ENCODE data around the gene EIF3L. TPM values are rescaled to one million over a fixed set of nuclear protein-coding genes. Genes with fewer than 3 reads are reported as not detected.

EIF3L gene
- total RNA-seq, 3 donors from 2014 or later (not counting 1 experiment from before 2014, with no cell fraction given) = 276 to 295 (median 291) TPM

DNA sequence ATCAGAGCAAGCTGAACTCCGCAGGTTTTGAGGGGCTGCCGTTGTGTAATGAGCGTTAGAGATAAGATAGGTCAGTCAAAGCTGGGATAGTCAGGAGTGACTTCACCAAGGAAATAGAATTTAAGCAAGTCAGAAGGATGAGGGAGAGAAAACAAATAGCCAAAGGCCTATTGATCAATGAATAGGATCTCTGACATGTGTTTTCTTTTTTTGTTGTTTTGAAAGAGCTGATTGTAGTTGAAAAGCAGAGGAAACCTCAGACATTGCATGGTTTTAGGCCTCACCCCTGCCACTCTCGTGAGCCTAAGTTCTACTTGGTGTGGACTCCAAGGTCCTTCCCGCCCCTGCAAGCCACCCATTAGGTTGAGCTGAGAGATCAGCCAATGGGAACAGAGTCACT, 3.2 kb downstream of the EIF3L start:
- DNase-seq (no peak), ATAC-seq (no peak)
- Mint-ChIP-seq H3K9me3 (no peaks in the 10 kb centered on the region), H3K27me3 (ENCODE audit: low read depth in 2 of 2) (no peaks in the 10 kb centered on the region), H3K36me3 (peaks cover 19% of the 10 kb centered on the region), H3K4me1 (peaks cover 33 to 54% of the 10 kb centered on the region in 2 donors), H3K4me3 (no peak overlapping the region), H3K27ac (no peak overlapping the region)
- TF ChIP-seq, protein P1, sequence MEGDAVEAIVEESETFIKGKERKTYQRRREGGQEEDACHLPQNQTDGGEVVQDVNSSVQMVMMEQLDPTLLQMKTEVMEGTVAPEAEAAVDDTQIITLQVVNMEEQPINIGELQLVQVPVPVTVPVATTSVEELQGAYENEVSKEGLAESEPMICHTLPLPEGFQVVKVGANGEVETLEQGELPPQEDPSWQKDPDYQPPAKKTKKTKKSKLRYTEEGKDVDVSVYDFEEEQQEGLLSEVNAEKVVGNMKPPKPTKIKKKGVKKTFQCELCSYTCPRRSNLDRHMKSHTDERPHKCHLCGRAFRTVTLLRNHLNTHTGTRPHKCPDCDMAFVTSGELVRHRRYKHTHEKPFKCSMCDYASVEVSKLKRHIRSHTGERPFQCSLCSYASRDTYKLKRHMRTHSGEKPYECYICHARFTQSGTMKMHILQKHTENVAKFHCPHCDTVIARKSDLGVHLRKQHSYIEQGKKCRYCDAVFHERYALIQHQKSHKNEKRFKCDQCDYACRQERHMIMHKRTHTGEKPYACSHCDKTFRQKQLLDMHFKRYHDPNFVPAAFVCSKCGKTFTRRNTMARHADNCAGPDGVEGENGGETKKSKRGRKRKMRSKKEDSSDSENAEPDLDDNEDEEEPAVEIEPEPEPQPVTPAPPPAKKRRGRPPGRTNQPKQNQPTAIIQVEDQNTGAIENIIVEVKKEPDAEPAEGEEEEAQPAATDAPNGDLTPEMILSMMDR (IDR thresholded peaks at IDR 0.05) = no peak
- H3K9me3 ChIP-seq (ENCODE audit: control insufficient read depth, insufficient read depth, low read length) = no peaks in the 10 kb centered on the region
- H3K27me3 ChIP-seq (ENCODE audit: control insufficient read depth, insufficient read depth, low read length) = no peaks in the 10 kb centered on the region
- 89% methylated on average over 5 of the region's 5 CpGs for WGBS (ENCODE audit: insufficient coverage)
- peaks cover 20% of the 10 kb centered on the region for H3K4me1 ChIP-seq (ENCODE audit: control insufficient read depth, insufficient read depth, low read length)
- intact Hi-C loops (cut with micrococcal nuclease) = no loop called here
- H3K36me3 ChIP-seq (ENCODE audit: control insufficient read depth, insufficient read depth, low read length) = peaks cover 44% of the 10 kb centered on the region
- H3K27ac ChIP-seq (ENCODE audit: low read length) = no peak overlapping the region
- no peak overlapping the region for H3K4me3 ChIP-seq (ENCODE audit: low read length)

- Histone ChIP-seq H3K4me3 (ENCODE audit: low read length) (no peak overlapping the region), H3K4me1 (ENCODE audit: control insufficient read depth, insufficient read depth, low read length) (peaks cover 6% of the 10 kb centered on the region), H3K27ac (ENCODE audit: low read length) (no peak overlapping the region), H3K9me3 (ENCODE audit: control insufficient read depth, insufficient read depth, low read length) (no peaks in the 10 kb centered on the region), H3K36me3 (ENCODE audit: control insufficient read depth, insufficient read depth, low read length) (peaks cover 58% of the 10 kb centered on the region), H3K27me3 (ENCODE audit: control insufficient read depth, insufficient read depth, low read length) (no peaks in the 10 kb centered on the region)
- WGBS (ENCODE audit: insufficient coverage) = 92% methylated on average over 2 of the region's 2 CpGs
- Mint-ChIP-seq H3K4me1 (peaks cover 16 to 38% of the 10 kb centered on the region in 2 donors), H3K4me3 (no peak overlapping the region), H3K27ac (no peak overlapping the region), H3K9me3 (no peaks in the 10 kb centered on the region), H3K27me3 (ENCODE audit: low read depth in 2 of 2) (no peaks in the 10 kb centered on the region), H3K36me3 (peaks cover 28% of the 10 kb centered on the region)
- no peak for DNase-seq
- intact Hi-C loops (cut with micrococcal nuclease) = no loop called here
- TF ChIP-seq, protein P1 (IDR thresholded peaks at IDR 0.05) = no peak
- ATAC-seq = no peak
Measured at GRCh38 chr22:37854946-37855345, 5.7 kb downstream of the EIF3L start.

- intact Hi-C loops (cut with micrococcal nuclease) = no loop called here
- H3K27me3 Mint-ChIP-seq (ENCODE audit: low read depth in 2 of 2) = no peaks in the 10 kb centered on the region
- Histone ChIP-seq H3K9me3 (ENCODE audit: control insufficient read depth, insufficient read depth, low read length) (no peaks in the 10 kb centered on the region), H3K27ac (ENCODE audit: low read length) (no peak overlapping the region), H3K4me1 (ENCODE audit: control insufficient read depth, insufficient read depth, low read length) (peaks cover under 1% of the 10 kb centered on the region), H3K4me3 (ENCODE audit: low read length) (no peak overlapping the region), H3K27me3 (ENCODE audit: control insufficient read depth, insufficient read depth, low read length) (no peaks in the 10 kb centered on the region), H3K36me3 (ENCODE audit: control insufficient read depth, insufficient read depth, low read length) (peaks cover 63% of the 10 kb centered on the region)
- 98% methylated on average over 2 of the region's 2 CpGs for WGBS (ENCODE audit: insufficient coverage)
- H3K4me3 Mint-ChIP-seq = no peak overlapping the region
- peaks cover 28% of the 10 kb centered on the region for H3K36me3 Mint-ChIP-seq
- H3K4me1 Mint-ChIP-seq = peaks cover 15 to 37% of the 10 kb centered on the region in 2 donors
- no peak for DNase-seq
- H3K27ac Mint-ChIP-seq = no peak overlapping the region
- TF ChIP-seq, protein P1 (IDR thresholded peaks at IDR 0.05) = no peak
- no peaks in the 10 kb centered on the region for H3K9me3 Mint-ChIP-seq
- no peak for ATAC-seq
Measured at GRCh38 chr22:37855462-37855861, 6.2 kb downstream of the EIF3L start.

DNA sequence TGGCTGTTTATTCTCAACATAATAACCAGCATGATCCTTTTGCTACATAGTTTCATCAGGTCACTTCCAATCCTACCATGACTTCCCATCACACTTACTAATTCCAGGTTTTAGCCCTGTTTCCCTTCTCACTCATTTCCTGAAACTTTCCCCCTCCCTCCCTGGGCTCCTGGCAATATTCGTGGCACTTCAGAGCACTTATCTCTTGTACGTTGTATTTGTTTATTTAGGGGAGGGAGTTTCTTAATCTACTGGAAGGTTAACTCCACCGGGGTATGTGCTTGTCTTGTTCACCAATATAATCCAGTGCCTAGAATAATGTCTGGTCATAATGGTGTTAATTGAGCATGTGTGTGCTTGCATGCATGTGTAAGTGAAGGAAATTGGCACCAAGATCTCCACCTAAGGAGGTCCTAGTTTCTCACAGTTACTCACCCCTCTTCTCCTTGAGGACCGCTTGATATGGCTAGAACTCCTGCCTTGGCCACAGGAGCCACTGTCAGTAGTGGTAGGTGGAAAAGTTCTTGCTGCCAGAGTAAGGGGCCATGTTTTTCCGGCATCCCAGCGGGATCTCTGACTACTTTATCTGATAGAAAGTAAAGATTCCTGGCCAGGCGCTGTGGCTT, 11.7 kb downstream of the EIF3L start:
- H3K9me3 ChIP-seq (ENCODE audit: control insufficient read depth, insufficient read depth, low read length) = no peaks in the 10 kb centered on the region
- H3K27me3 ChIP-seq (ENCODE audit: control insufficient read depth, insufficient read depth, low read length) = no peaks in the 10 kb centered on the region
- Mint-ChIP-seq H3K4me1 (peaks cover 5 to 16% of the 10 kb centered on the region in 2 donors), H3K27ac (no peak overlapping the region), H3K9me3 (no peaks in the 10 kb centered on the region), H3K27me3 (ENCODE audit: low read depth in 2 of 2) (no peaks in the 10 kb centered on the region), H3K4me3 (no peak overlapping the region), H3K36me3 (peaks cover 17% of the 10 kb centered on the region)
- no peak overlapping the region for H3K4me3 ChIP-seq (ENCODE audit: low read length)
- intact Hi-C loops (cut with micrococcal nuclease) = loop anchor here (5.0 kb wide), 1 partner anchor 254 kb away; the partner anchor contains the start of gene GGA1
- WGBS (ENCODE audit: insufficient coverage) = 94% methylated on average over 5 of the region's 7 CpGs
- H3K36me3 ChIP-seq (ENCODE audit: control insufficient read depth, insufficient read depth, low read length) = peaks cover 73% of the 10 kb centered on the region
- TF ChIP-seq, protein P1 (IDR thresholded peaks at IDR 0.05) = no peak
- H3K4me1 ChIP-seq (ENCODE audit: control insufficient read depth, insufficient read depth, low read length) = no peaks in the 10 kb centered on the region
- no peak for DNase-seq
- H3K27ac ChIP-seq (ENCODE audit: low read length) = no peak overlapping the region
- no peak for ATAC-seq
